Right forelimb (tissue), 1 donor: ENCODE results near the gene ARRDC3.
A peak's percentile ranks its signal among the peaks of the same experiment; 100 is the strongest.

Experiments
- DNase-seq: peaks from one replicate; pipeline ENCODE4 v3.0.0-alpha.2; 2018

Gene ARRDC3

DNA sequence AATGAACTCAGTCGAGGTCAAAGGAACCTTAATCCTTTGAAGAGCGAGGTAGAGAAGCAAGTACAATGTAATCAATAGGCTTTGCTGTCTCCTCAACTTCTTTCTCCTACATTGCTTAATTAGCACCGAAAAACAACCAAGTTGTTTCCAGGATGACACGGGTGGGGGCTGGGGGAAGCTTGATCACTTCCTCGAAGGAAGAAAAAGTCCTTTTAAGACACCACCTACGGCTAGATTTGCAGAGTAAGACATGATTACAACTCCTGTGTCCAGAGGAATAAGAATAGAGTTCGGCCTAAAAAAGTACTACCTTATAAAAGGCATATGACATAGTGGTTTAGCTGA lies 811 bp upstream of the ARRDC3 start:
- DNase-seq: peak; percentile 51

GRCh38 chr5:91382530-91383026 lies 539 bp downstream of the ARRDC3 start:
- DNase-seq: peak; percentile 55

DNA sequence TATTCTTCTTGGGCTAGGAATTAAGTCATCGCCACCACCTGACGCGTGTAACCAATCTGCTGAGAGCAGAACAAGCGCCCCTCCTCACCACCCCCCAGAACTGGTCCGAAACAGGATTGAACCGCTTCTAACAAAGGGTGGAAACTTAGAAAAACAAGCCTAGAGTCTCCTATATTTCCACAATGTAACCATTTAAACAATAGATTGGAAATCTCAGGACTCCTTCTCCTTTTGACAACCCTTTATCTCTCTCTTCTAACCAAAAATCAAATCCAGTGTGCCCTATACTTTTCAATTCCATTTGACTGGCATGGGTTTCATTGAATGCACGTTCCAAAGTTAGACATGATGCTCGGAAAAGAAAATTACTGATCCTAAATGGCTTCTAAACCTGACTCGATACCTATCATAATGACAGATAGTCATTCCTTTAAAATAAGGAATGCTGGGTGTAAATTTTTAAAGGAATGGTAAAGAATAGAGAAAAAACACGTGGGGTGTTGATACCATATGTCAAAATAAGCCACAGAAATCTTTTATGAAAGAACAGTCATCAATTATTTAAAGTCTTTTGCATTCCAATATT lies 1.2 kb downstream of the ARRDC3 start:
- DNase-seq: peak; percentile 87

GRCh38 chr5:91381239-91381773 lies 1.8 kb downstream of the ARRDC3 start:
- DNase-seq: no peak

DNA sequence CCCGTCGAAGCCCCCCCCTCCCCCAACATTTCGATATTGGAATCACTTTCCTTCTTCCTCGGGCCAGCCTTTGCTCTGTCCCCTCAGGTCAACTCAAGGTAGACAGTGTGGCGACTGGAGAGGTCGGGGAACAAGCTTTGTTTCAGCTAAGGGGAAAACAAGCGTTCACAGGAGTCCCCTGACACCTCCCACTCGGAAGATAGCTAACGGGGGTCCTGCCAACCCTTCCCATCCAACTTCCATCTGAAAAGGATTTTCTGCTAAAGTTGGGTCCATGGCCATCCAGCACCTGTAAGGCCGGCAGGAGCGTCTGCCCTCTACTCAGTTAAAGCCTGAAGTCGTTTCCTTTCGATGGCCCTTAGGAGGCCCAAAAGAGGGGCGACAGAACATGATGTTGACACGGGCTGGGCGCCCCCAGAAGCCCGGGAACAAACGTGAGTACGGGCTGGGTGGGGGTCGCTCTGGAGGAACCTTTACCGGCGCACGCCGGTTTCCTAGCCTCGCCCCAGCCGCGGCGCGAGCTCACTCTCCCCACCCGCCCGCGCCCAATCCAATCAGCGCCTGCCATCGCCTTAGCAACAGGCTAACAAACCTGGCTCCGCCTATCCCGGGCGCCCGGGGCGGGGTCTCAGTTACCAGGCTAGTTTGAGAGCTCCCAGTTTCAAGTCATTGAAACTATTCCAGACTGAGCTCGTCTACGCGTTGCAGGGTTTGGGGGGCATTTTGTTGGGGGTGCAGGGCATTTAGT lies 2.5 kb downstream of the ARRDC3 start:
- DNase-seq: peak; percentile 100

DNA sequence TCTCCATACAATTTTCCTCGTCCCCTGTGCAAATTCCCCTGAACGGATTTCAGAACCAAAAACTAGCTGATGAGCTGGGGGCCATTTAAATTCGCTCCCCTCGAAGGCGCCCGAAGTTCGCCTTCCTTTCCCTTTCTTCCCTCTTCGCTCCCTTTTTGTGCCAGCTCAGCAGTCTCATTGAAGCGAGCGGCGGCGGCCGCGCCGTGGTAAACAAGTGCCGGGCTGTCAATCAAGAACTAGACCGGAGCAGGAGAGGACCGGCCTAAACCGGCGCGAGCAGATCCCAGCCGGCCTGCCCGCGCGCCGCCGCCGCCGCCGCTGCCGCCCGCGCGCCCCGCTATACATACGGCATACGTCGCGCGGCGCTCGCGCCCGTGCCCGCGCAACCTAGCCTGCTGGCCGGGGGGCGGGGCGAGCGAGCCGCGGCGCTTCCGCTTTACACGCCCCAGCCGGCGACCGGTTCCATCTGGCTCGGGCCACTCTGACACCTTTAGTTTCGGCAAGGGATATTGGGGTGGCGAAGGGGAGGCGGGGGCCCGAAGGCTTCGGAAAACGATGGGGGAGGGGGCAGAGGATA lies 3.1 kb downstream of the ARRDC3 start:
- peak; percentile 96 for DNase-seq

- no peak for DNase-seq
Measured at GRCh38 chr5:91379246-91379913, 3.7 kb downstream of the ARRDC3 start.

- DNase-seq: no peak
Measured at GRCh38 chr5:91378752-91379211, 4.3 kb downstream of the ARRDC3 start.

DNA sequence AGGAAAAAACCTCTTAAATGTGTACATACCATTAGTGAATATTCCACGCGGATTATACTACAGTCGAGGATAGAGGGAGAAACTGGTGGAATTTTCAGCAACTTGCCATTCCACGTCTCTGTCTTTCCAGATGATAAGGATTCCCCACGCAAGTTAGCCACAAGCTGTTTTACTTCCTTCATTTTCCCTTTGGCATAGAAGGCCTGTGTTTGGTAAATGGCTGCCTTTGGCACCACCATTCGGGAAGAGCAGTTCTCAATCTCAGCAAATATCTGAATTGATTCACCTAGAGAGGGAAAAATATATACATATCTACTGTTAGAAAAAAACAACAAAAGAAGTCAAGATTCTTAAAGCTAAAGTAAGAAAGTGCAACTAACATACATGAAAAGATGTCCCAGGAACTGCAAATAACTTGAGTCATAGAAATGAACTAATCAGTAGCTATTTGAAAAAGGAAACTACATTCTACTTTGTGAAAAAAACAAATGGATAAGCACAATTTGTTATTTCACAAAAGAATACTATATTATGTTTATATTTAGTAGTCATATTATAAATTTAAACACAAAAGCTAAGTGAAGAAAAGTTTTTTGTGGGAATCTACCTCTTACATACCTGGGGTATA lies 8.1 kb downstream of the ARRDC3 start:
- DNase-seq: no peak

DNA sequence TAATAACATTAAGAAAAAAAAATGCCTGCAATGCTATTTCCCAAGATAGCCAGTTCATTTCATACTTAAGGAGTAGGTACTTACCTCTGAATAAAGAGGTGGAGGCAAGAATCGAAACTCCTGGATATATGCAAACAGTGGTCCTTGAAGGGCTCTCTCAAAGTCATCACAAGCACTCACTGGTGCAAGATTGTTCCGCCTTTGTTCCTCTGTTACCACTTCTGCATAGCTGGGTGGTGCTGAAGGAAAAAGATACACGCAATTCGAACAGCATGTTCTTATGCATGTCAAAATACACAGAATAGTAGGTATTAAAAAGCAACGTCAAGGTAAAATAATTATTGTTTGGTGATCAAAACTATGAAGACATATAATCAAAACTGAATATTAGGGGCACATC lies 9.5 kb downstream of the ARRDC3 start:
- no peak for DNase-seq

DNA sequence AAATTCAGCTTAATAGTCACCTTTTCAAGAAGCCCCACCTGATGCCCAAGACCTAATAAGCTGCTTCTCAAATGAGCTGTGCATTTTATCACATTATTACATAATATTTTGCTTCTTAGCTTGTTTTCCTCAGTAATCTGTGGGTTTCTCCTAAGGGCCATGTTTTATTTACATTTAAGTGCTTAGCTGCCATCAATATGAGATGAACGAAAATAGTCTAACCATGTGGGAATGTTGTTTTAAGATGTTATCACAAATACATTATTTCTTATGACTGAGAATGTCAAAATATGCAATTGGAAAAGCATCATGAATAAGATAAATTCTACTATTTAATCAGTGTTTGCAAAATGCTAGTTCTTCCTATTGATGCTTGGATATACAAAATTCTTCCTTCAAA lies 10.1 kb downstream of the ARRDC3 start:
- DNase-seq: no peak

GRCh38 chr5:91369480-91369879 lies 13.6 kb downstream of the ARRDC3 start:
- no peak for DNase-seq

GRCh38 chr5:91367908-91368648 lies 15.0 kb downstream of the ARRDC3 start:
- no peak for DNase-seq

GRCh38 chr5:91367344-91367743 lies 15.8 kb downstream of the ARRDC3 start:
- no peak for DNase-seq

DNA sequence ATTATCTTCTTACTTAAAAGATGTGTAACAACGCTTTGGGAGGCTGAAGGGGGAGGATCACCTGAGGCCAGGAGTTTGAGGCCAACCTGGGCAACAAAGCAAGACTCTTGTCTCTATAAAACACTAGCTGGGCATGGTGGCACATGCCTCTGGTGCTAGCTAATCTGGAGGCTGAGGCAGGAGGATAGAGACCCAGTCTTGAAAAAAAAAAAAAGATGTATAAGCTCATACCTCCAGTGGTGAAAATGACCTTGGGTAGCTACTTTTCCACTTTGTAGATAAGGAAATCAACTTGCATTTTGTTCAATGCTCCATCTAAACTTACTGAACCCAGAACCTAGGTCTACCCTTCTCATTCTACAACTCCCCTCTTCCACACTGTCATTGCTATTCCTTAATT lies 16.6 kb downstream of the ARRDC3 start:
- no peak for DNase-seq

GRCh38 chr5:91365498-91365897 lies 17.6 kb downstream of the ARRDC3 start:
- DNase-seq: no peak

DNA sequence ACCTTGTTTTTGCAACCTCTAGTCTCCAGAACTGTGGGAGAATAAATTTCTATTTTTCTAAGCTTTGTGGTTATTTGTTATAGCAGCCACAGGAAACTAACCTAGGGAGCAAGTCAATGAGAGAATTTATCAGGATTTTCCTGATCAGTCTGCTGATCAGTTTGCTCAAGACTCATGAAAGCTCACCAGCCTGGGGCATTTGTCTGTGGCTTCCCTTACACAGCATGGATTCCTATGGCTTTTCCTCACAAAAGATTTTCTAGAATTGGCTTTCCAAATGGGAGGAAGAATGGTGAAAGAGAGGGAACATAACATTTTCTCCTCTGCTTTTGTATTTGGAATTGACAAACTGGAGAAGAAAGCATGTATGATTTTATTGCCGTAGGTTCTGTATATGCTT lies 20.2 kb downstream of the ARRDC3 start:
- no peak for DNase-seq

DNA sequence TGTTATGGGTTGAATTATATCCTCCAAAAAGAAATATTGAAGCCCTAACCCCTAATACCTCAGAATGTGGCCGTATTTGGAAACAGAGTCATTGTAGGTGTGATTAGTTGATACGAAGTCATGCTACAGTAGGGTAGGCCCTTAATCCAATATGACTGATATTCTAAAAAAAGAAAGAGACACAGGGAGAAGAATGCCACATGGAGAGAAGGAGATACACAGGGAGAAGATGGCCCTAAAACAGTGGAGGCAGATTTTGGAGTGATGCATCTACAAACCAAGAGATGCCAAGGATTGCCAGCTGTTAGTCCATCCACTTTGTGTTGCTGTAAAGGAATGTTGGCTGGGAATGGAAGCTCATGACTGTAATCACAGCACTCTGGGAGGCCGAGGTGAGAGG lies 21.3 kb downstream of the ARRDC3 start:
- DNase-seq: no peak

DNA sequence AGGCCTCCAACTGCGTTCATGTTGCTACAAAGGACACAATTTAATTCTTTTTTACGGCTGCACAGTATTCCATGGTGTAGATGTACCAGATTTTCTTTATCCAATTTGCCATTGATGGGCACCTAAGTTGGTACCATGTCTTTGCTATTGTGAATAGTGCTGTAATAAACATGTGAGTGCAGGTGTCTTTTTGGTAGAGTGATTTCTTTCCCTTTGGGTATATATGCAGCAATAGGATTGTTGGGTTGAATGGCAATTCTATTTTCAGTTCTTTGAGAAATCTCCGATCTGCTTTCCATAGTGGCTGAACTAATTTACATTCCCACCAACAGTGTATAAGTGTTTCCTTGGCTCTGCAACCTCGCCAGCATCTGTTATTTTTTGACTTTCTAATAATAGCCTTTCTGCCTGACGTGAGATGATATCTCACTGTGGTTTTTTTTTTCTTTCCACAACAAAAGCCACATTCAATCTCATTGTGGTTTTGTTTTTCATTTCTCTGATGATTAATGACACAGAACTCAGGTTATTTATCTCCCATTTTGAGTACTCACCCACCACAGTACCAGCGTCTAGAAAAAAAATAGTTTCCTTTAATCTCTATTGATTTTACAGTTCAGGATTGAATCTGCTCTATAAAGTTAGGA lies 21.9 kb downstream of the ARRDC3 start:
- DNase-seq: no peak

DNA sequence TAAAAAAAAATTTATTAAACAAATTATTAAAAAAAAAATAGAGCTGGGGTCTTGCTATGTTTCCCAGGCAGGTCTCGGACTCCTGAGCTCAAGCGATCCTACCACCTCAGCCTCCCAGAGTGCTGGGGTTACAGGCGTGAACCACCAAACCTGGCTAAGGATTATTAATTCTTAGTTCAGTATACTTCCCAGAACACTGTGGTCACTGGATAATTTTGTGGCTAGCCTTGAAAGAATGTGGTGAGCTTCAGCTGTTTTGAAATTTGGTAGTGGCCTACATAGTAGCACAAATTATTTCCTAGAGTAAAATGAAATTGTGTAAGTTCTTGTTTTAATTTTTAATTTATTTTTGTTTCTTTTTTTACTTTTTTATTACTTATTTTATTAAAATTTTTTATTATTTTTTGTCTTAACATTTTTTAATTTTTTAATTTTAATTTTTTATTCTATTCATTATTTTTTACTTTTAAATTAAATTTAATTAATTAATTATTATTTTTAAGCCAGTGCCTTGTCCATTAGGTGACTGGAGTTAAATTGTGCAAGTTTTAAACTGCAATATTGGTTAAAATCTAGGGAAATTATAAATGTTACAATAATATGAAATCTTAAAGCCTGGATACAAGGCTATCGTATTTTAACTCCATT lies 23.0 kb downstream of the ARRDC3 start:
- no peak for DNase-seq

- no peak for DNase-seq
Measured at GRCh38 chr5:91357806-91358205, 25.3 kb downstream of the ARRDC3 start.
